ENCODE measurements around the gene MAPT. TPM values are rescaled to one million over a fixed set of nuclear protein-coding genes. Genes with fewer than 3 reads are reported as not detected.

MAPT gene
- total RNA-seq, 1 donor from 2014 or later = 2.1 TPM

GRCh38 chr17:46029627-46030026 is 135.3 kb downstream of the MAPT start:
- Histone ChIP-seq H3K4me2 (ENCODE audit: low read length) (no peak overlapping the region), H3K27me3 (ENCODE audit: insufficient read depth, low read length) (no peaks in the 10 kb centered on the region), H4K20me1 (ENCODE audit: insufficient read depth, low read length) (peaks cover 34% of the 10 kb centered on the region), H3K9ac (ENCODE audit: low read length) (no peak overlapping the region), H3K4me1 (ENCODE audit: insufficient read depth, low read length) (no peaks in the 10 kb centered on the region), H3K36me3 (ENCODE audit: insufficient read depth, low read length) (peaks cover 43% of the 10 kb centered on the region), H2AFZ (ENCODE audit: low read depth, low read length) (no peak overlapping the region), H3K27ac (ENCODE audit: low read depth, low read length) (no peak overlapping the region), H3K9me3 (ENCODE audit: insufficient read depth, low read depth, low read length) (no peaks in the 10 kb centered on the region), H3K4me3 (ENCODE audit: insufficient read depth, low read depth, low read length) (no peak overlapping the region), H3K79me2 (ENCODE audit: insufficient read depth, low read length) (no peaks in the 10 kb centered on the region)
- Mint-ChIP-seq H3K36me3 (ENCODE audit: low read depth, unreplicated experiment) (peaks cover 30% of the 10 kb centered on the region), H3K27ac (ENCODE audit: unreplicated experiment) (no peak overlapping the region), H3K9me3 (ENCODE audit: unreplicated experiment) (no peaks in the 10 kb centered on the region), H3K4me1 (ENCODE audit: low read depth, unreplicated experiment) (no peaks in the 10 kb centered on the region), H3K27me3 (ENCODE audit: low read depth, unreplicated experiment) (no peaks in the 10 kb centered on the region), H3K4me3 (ENCODE audit: unreplicated experiment) (no peak overlapping the region)
- FAIRE-seq = no peak
- no peak for TF ChIP-seq EZH2 (IDR thresholded peaks at IDR 0.05; ENCODE audit: insufficient read depth, low read length)
- no peak for TF ChIP-seq CTCF (IDR thresholded peaks at IDR 0.05; ENCODE audit: insufficient read depth, low read depth, low read length)
- DNase-seq (ENCODE audit: low read depth) = no peak

GRCh38 chr17:46030752-46031151 is 136.4 kb downstream of the MAPT start:
- Histone ChIP-seq H3K4me3 (ENCODE audit: insufficient read depth, low read depth, low read length) (no peak overlapping the region), H4K20me1 (ENCODE audit: insufficient read depth, low read length) (peaks cover 36% of the 10 kb centered on the region), H2AFZ (ENCODE audit: low read depth, low read length) (no peak overlapping the region), H3K9ac (ENCODE audit: low read length) (no peak overlapping the region), H3K36me3 (ENCODE audit: insufficient read depth, low read length) (peaks cover 54% of the 10 kb centered on the region), H3K79me2 (ENCODE audit: insufficient read depth, low read length) (no peaks in the 10 kb centered on the region), H3K9me3 (ENCODE audit: insufficient read depth, low read depth, low read length) (no peaks in the 10 kb centered on the region), H3K27me3 (ENCODE audit: insufficient read depth, low read length) (no peaks in the 10 kb centered on the region), H3K4me2 (ENCODE audit: low read length) (no peak overlapping the region), H3K4me1 (ENCODE audit: insufficient read depth, low read length) (no peaks in the 10 kb centered on the region), H3K27ac (ENCODE audit: low read depth, low read length) (no peak overlapping the region)
- DNase-seq (ENCODE audit: low read depth) (no peak), FAIRE-seq (no peak)
- peaks cover 29% of the 10 kb centered on the region for H3K36me3 Mint-ChIP-seq (ENCODE audit: low read depth, unreplicated experiment)
- TF ChIP-seq CTCF (IDR thresholded peaks at IDR 0.05; ENCODE audit: insufficient read depth, low read depth, low read length) (no peak), EZH2 (IDR thresholded peaks at IDR 0.05; ENCODE audit: insufficient read depth, low read length) (no peak)
- peak overlapping the region; percentile 20 for H3K27ac Mint-ChIP-seq (ENCODE audit: unreplicated experiment)
- H3K27me3 Mint-ChIP-seq (ENCODE audit: low read depth, unreplicated experiment) = no peaks in the 10 kb centered on the region
- H3K4me3 Mint-ChIP-seq (ENCODE audit: unreplicated experiment) = no peak overlapping the region
- H3K9me3 Mint-ChIP-seq (ENCODE audit: unreplicated experiment) = no peaks in the 10 kb centered on the region
- H3K4me1 Mint-ChIP-seq (ENCODE audit: low read depth, unreplicated experiment) = no peaks in the 10 kb centered on the region

GRCh38 chr17:46031440-46031839 is 137.1 kb downstream of the MAPT start:
- peaks cover 26% of the 10 kb centered on the region for H3K36me3 Mint-ChIP-seq (ENCODE audit: low read depth, unreplicated experiment)
- no peaks in the 10 kb centered on the region for H3K4me1 ChIP-seq (ENCODE audit: insufficient read depth, low read length)
- H3K79me2 ChIP-seq (ENCODE audit: insufficient read depth, low read length) = no peaks in the 10 kb centered on the region
- no peak overlapping the region for H3K27ac Mint-ChIP-seq (ENCODE audit: unreplicated experiment)
- H3K9me3 Mint-ChIP-seq (ENCODE audit: unreplicated experiment) = no peaks in the 10 kb centered on the region
- no peak overlapping the region for H3K9ac ChIP-seq (ENCODE audit: low read length)
- H3K4me2 ChIP-seq (ENCODE audit: low read length) = no peak overlapping the region
- H3K4me1 Mint-ChIP-seq (ENCODE audit: low read depth, unreplicated experiment) = no peaks in the 10 kb centered on the region
- H3K9me3 ChIP-seq (ENCODE audit: insufficient read depth, low read depth, low read length) = no peaks in the 10 kb centered on the region
- TF ChIP-seq EZH2 (IDR thresholded peaks at IDR 0.05; ENCODE audit: insufficient read depth, low read length) = no peak
- TF ChIP-seq CTCF (IDR thresholded peaks at IDR 0.05; ENCODE audit: insufficient read depth, low read depth, low read length) = no peak
- H3K27me3 ChIP-seq (ENCODE audit: insufficient read depth, low read length) = no peaks in the 10 kb centered on the region
- H4K20me1 ChIP-seq (ENCODE audit: insufficient read depth, low read length) = peaks cover 39% of the 10 kb centered on the region
- peaks cover 58% of the 10 kb centered on the region for H3K36me3 ChIP-seq (ENCODE audit: insufficient read depth, low read length)
- DNase-seq (ENCODE audit: low read depth) (no peak), FAIRE-seq (no peak)
- no peak overlapping the region for H3K4me3 ChIP-seq (ENCODE audit: insufficient read depth, low read depth, low read length)
- H2AFZ ChIP-seq (ENCODE audit: low read depth, low read length) = no peak overlapping the region
- H3K27ac ChIP-seq (ENCODE audit: low read depth, low read length) = no peak overlapping the region
- no peak overlapping the region for H3K4me3 Mint-ChIP-seq (ENCODE audit: unreplicated experiment)
- H3K27me3 Mint-ChIP-seq (ENCODE audit: low read depth, unreplicated experiment) = no peaks in the 10 kb centered on the region

All from astrocyte (in vitro differentiated cells and primary cell).